ENCODE data around the gene PIK3AP1. TPM values are rescaled to one million over a fixed set of nuclear protein-coding genes. Genes with fewer than 3 reads are reported as not detected.

Gene PIK3AP1
- total and polyA plus RNA-seq, 2 of the 4 experiments (the other 2 are of a cell fraction) = under 0.01 to 0.14 TPM

- Histone ChIP-seq H3K56ac (ENCODE audit: extremely low read depth, insufficient read depth, low read length) (peak within 1 kb of the TSS; percentile 67), H4K91ac (ENCODE audit: insufficient read depth, low read depth, low read length) (peak within 1 kb of the TSS; percentile 63), H3K9ac (ENCODE audit: low read depth, low read length) (peak within 1 kb of the TSS; percentile 93), H3K4me3 (ENCODE audit: insufficient read depth, low read depth, low read length) (peak within 1 kb of the TSS; percentile 78), H3K36me3 (ENCODE audit: control insufficient read depth, insufficient read depth, low read length) (no peaks in the 10 kb centered on the region), H3K27me3 (ENCODE audit: control insufficient read depth, insufficient read depth, low read length) (no peaks in the 10 kb centered on the region), H2AK5ac (ENCODE audit: low read depth, low read length) (peak within 1 kb of the TSS; percentile 63), H2AFZ (replicated peaks; ENCODE audit: low read length, poor library complexity) (peak within 1 kb of the TSS; percentile 93), H3K14ac (replicated peaks; ENCODE audit: low read depth, low read length) (peak within 1 kb of the TSS; percentile 64), H2BK15ac (ENCODE audit: low read depth, low read length) (peak within 1 kb of the TSS; percentile 18; the same call in 1 of the 3 replicates), H2AK9ac (replicated peaks; ENCODE audit: low read depth, low read length, poor library complexity) (peak within 1 kb of the TSS; percentile 96), H3K9me3 (ENCODE audit: control insufficient read depth, insufficient read depth, low read length) (no peaks in the 10 kb centered on the region), H4K5ac (ENCODE audit: low read depth, low read length) (peak within 1 kb of the TSS; percentile 75), H2BK120ac (ENCODE audit: low read depth, low read length) (peak within 1 kb of the TSS; percentile 38), H3K4me2 (ENCODE audit: low read depth, low read length) (peak within 1 kb of the TSS; percentile 100), H3K9me1 (ENCODE audit: insufficient read depth, low read length) (peaks cover 4% of the 10 kb centered on the region; the same call in 1 of the 2 replicates), H2BK20ac (ENCODE audit: low read depth, low read length) (peak within 1 kb of the TSS; percentile 35; the same call in 1 of the 2 replicates), H2BK5ac (ENCODE audit: low read depth, low read length, poor library complexity, severe bottlenecking) (peak within 1 kb of the TSS; percentile 82), H3K79me1 (ENCODE audit: low read depth in 1 of 2, low read length in 2 of 2) (peaks cover 0 to 21% of the 10 kb centered on the region in 2 experiments; a peak in 2 of 4 replicates), H4K8ac (ENCODE audit: low read depth in 2 of 2, low read length in 2 of 2) (peak within 1 kb of the TSS; percentile 74 to 76), H3K27ac (ENCODE audit: insufficient read depth, low read length) (peak within 1 kb of the TSS; percentile 95), H3K18ac (ENCODE audit: low read depth, low read length) (peak within 1 kb of the TSS; percentile 44), H3K4me1 (ENCODE audit: control insufficient read depth, insufficient read depth, low read length) (peaks cover 11% of the 10 kb centered on the region), H3K4ac (ENCODE audit: low read depth, low read length) (peak within 1 kb of the TSS; percentile 23), H3K23ac (ENCODE audit: low read depth, low read length) (peak within 1 kb of the TSS; percentile 77), H4K20me1 (ENCODE audit: insufficient read depth, low read length) (peaks cover 47% of the 10 kb centered on the region)
- no TSS peak for BruUV-seq (replicated peaks)
- dilution Hi-C loops (cut with HindIII; ENCODE audit: low sequenced_read_pairs, unreplicated experiment) (no loop called here), in situ Hi-C loops (cut with MboI; ENCODE audit: low sequenced_read_pairs) (no loop called here), intact Hi-C loops (cut with micrococcal nuclease) (loop anchor here (2.0 to 5.0 kb wide), 2 partner anchors 96 to 246 kb away; partner anchors contain the start of gene LCOR)
- ChIA-PET CTCF (interaction anchor here (0.9 kb wide), 1 partner anchor 12 kb away, joined by 3 read pairs; no protein-coding TSS in a partner anchor), POLR2A (ENCODE audit: unreplicated experiment) (no interaction called here)
- ATAC-seq (ENCODE audit: low read depth) (peak; percentile 87), DNase-seq (peak; percentile 83)
- WGBS, 2 experiments (ENCODE audit: extremely low coverage in 2 of 2, insufficient read length in 1 of 2) = 1% methylated on average over 51 of the region's 107 CpGs; no CpG with 5 or more reads in 1 of the 2 experiments
- TF ChIP-seq CEBPB (IDR thresholded peaks at IDR 0.05; ENCODE audit: low read depth, low read length) (no peak), SMC3 (IDR thresholded peaks at IDR 0.05; ENCODE audit: low read depth, low read length) (no peak), MXI1 (IDR thresholded peaks at IDR 0.05; ENCODE audit: borderline replicate concordance, low read depth, low read length) (peak; percentile 62; the same call in 1 of the 2 replicates), RAD21 (IDR thresholded peaks at IDR 0.05; ENCODE audit: low read length) (no peak), RFX5 (IDR thresholded peaks at IDR 0.05; ENCODE audit: low read depth, low read length) (no peak), NFE2L2 (IDR thresholded peaks at IDR 0.05; ENCODE audit: low read depth, low read length) (no peak), CHD1 (IDR thresholded peaks at IDR 0.05; ENCODE audit: low read depth, low read length) (no peak; the same call in none of the 2 replicates), MAFK (IDR thresholded peaks at IDR 0.05; ENCODE audit: low read depth, low read length) (no peak), FOS (IDR thresholded peaks at IDR 0.05; ENCODE audit: low read depth, low read length) (peak; percentile 44), POLR2A (IDR thresholded peaks at IDR 0.05; ENCODE audit: low read depth, low read length) (peak; percentile 91), RCOR1 (IDR thresholded peaks at IDR 0.05; ENCODE audit: insufficient replicate concordance, low read length) (no peak), MAZ (IDR thresholded peaks at IDR 0.05; ENCODE audit: borderline replicate concordance, low read depth, low read length) (peak; percentile 95), BHLHE40 (IDR thresholded peaks at IDR 0.05; ENCODE audit: low read depth, low read length) (peak; percentile 95)
- TF ChIP-seq, protein P1, sequence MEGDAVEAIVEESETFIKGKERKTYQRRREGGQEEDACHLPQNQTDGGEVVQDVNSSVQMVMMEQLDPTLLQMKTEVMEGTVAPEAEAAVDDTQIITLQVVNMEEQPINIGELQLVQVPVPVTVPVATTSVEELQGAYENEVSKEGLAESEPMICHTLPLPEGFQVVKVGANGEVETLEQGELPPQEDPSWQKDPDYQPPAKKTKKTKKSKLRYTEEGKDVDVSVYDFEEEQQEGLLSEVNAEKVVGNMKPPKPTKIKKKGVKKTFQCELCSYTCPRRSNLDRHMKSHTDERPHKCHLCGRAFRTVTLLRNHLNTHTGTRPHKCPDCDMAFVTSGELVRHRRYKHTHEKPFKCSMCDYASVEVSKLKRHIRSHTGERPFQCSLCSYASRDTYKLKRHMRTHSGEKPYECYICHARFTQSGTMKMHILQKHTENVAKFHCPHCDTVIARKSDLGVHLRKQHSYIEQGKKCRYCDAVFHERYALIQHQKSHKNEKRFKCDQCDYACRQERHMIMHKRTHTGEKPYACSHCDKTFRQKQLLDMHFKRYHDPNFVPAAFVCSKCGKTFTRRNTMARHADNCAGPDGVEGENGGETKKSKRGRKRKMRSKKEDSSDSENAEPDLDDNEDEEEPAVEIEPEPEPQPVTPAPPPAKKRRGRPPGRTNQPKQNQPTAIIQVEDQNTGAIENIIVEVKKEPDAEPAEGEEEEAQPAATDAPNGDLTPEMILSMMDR (conservative IDR thresholded peaks at IDR 0.05; ENCODE audit: low read depth, low read length) = no peak
- TF ChIP-seq, protein P2, sequence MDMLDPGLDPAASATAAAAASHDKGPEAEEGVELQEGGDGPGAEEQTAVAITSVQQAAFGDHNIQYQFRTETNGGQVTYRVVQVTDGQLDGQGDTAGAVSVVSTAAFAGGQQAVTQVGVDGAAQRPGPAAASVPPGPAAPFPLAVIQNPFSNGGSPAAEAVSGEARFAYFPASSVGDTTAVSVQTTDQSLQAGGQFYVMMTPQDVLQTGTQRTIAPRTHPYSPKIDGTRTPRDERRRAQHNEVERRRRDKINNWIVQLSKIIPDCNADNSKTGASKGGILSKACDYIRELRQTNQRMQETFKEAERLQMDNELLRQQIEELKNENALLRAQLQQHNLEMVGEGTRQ (IDR thresholded peaks at IDR 0.05; ENCODE audit: low read depth, low read length) = peak; percentile 43; the same call in 1 of the 2 replicates
These were observed 133.7 kb downstream of the PIK3AP1 start, which contains the start of gene TM9SF3 for GRCh38 chr10:96586419-96587263. TSS of gene TM9SF3 (minus strand) at chr10:96587012. CDS start at chr10:96586835, 177 bp downstream.
